GM13977 (cell line): ENCODE results near the gene KCNMA1.

Experiments
- DNase-seq: peaks from one replicate; pipeline ENCODE4 v3.0.0; 2012; ENCODE audit warnings: low spot score
- CTCF ChIP-seq: IDR thresholded peaks from 2 replicates; pipeline ENCODE4 v1.5.1; 2012; ENCODE audit warnings: mild to moderate bottlenecking, control low read depth; ENCODE audit not compliant: insufficient read depth; ENCODE audit errors: extremely low read depth, missing control alignments
- in situ Hi-C: fragments of 300-500 bp; cut with MboI; formaldehyde crosslinking; loops from one replicate; pipeline ENCODE4 v1.12.0; 2022; ENCODE audit warnings: low sequenced_read_pairs, low pct_unique_long_range_greater_than_20kb, mixed read lengths, inconsistent platforms; ENCODE audit not compliant: unreplicated experiment

Gene KCNMA1

GRCh38 chr10:77629775-77630506, 7.7 kb downstream of the KCNMA1 start:
- in situ Hi-C loops: loop anchor here (25.0 kb wide), 1 partner anchor 218 kb away; no protein-coding TSS in a partner anchor
- TF ChIP-seq CTCF: no peak
- DNase-seq: no peak

- no peak for DNase-seq
- no peak for TF ChIP-seq CTCF
- in situ Hi-C loops: loop anchor here (25.0 kb wide), 1 partner anchor 217 kb away; no protein-coding TSS in a partner anchor
Observed at GRCh38 chr10:77628906-77629730, 8.5 kb downstream of the KCNMA1 start.

DNA sequence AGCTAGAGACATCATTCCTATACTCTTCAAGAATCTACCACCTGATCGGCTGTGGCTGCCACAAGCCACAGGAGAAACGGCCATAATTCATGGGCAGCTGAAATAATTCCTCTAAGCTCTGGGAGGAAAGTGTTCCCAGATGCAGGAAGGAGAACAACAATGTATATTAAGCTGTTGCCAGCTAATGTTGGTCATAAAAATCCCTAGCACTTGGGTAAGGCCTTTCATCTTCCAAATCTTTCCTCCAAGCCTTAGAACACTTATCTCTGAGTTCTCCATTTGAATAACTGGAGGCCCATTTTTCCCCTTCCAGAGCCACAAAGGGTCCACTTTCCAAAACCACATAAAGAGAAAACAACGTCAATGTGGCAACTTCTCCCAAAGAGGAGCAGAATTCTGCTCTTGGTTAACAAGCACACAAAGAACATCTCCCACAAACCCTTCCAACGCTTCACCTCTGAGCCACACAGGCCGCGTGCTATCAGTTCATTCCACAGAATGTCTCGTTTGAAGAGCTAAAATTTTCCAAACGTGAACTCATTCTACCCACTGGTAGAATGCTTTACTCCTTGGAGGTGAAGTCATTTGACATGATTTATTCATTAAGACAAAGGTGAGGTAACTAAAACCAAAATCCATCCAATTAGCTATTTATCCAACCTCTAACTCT, 11.2 kb downstream of the KCNMA1 start:
- in situ Hi-C loops: loop anchor here (25.0 kb wide), 1 partner anchor 214 kb away; no protein-coding TSS in a partner anchor
- DNase-seq: no peak
- no peak for TF ChIP-seq CTCF

- in situ Hi-C loops: loop anchor here (25.0 kb wide), 1 partner anchor 213 kb away; no protein-coding TSS in a partner anchor
- DNase-seq: no peak
- TF ChIP-seq CTCF: no peak
Observed at GRCh38 chr10:77625379-77625778, 12.2 kb downstream of the KCNMA1 start.

- DNase-seq: no peak
- no peak for TF ChIP-seq CTCF
- in situ Hi-C loops: no loop called here
Observed at GRCh38 chr10:77622889-77623291, 14.7 kb downstream of the KCNMA1 start.

- no peak for TF ChIP-seq CTCF
- in situ Hi-C loops: no loop called here
- no peak for DNase-seq
Observed at GRCh38 chr10:77620731-77621130, 16.9 kb downstream of the KCNMA1 start.
